Inferior parietal cortex (tissue), 1 donor: ENCODE results near the gene TM9SF4.

Experiments used
- DNase-seq: peaks from one replicate; pipeline ENCODE4 v3.0.0-alpha.2; 2016; ENCODE audit errors: extremely low spot score

The TM9SF4 gene

GRCh38 chr20:32109392-32110172 lies at the start of gene TM9SF4:
TM9SF4 (plus strand) TSS chr20:32109714; CDS start chr20:32109741, 27 bp downstream.
- peak; percentile 97 for DNase-seq

DNA sequence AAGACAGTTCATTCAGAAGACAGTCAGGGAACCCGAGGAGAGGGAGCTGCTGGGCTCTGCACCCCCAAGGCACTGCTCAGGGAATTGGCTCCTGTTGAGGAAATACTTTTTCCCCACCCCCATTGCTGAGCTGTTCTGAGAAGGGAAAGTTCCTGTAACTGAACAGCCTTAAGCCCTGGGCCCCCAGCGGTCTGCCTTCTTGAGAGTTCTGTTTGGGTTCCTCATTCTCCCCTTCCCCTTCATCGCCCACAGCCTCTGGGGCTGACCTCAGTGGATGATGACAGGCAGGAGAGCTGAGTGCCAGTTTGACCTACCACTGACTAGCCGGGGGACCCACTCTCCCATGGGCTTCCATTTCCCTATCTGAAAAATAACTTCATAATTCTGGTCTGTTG lies 46.7 kb upstream of the TM9SF4 start:
- peak; percentile 8 for DNase-seq

DNA sequence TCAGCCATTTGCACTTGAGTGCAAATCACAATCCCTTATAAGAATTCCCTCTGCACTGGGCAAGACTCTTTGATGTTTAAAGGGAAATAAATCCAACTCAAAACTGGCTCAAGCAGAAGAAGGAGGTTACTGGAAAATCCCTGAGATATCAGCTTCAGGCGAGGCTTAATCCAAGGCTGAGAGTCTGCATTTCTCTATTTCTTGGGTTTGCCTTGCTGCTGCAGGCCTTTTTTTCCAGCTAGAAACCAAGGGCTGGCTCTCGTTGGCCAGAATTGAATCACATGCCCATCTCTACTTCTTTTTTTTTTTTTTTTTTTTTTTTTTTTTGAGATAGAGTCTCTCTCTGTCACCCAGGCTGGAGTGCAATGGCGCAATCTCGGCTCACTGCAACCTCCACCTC lies 45.8 kb upstream of the TM9SF4 start:
- no peak for DNase-seq

DNA sequence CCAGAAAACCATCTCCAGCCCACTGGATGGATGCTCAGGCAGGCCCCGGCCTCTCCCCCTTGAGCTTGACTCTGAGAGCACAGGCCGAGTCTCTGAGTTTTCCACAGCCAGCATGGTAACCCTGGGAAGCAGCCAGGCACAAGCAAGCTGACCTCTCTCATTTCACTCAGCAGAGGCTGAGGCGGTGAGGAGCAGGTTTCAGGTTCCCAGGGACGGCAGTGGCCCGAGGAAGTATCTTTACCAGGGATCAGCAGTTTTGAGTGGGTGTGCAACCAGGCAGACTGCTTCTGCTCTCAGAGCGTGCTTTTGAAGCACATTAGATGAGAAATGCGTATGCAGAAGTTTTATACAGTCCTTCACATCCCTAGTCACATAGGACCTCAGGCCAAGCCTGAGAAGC lies 44.8 kb upstream of the TM9SF4 start:
- no peak for DNase-seq

GRCh38 chr20:32067234-32067821 lies 42.2 kb upstream of the TM9SF4 start:
- DNase-seq = no peak

- no peak for DNase-seq
Measured at GRCh38 chr20:32068174-32068573, 41.3 kb upstream of the TM9SF4 start.

- no peak for DNase-seq
Measured at GRCh38 chr20:32069711-32070110, 39.8 kb upstream of the TM9SF4 start.

DNA sequence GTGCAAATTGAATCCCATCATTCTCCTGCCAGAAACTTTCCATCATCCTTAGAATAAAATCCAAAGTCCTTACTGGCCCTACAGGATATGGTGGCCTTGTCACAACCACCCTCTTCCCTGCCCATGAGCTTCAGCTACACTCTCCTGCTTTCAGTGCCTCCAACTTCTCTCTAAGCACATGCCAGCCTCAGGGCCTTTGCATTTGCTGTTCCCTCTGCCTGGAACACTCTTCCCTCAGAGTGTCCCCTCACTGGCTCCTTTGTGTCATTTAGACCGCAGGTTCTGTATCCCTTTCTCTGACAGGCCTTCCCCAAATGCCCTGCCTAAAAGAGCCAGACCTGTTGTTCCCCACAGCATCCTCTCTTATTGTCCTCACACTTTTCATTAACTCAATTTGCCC lies 39.2 kb upstream of the TM9SF4 start:
- DNase-seq = no peak

- no peak for DNase-seq
Measured at GRCh38 chr20:32070690-32071213, 38.8 kb upstream of the TM9SF4 start.

DNA sequence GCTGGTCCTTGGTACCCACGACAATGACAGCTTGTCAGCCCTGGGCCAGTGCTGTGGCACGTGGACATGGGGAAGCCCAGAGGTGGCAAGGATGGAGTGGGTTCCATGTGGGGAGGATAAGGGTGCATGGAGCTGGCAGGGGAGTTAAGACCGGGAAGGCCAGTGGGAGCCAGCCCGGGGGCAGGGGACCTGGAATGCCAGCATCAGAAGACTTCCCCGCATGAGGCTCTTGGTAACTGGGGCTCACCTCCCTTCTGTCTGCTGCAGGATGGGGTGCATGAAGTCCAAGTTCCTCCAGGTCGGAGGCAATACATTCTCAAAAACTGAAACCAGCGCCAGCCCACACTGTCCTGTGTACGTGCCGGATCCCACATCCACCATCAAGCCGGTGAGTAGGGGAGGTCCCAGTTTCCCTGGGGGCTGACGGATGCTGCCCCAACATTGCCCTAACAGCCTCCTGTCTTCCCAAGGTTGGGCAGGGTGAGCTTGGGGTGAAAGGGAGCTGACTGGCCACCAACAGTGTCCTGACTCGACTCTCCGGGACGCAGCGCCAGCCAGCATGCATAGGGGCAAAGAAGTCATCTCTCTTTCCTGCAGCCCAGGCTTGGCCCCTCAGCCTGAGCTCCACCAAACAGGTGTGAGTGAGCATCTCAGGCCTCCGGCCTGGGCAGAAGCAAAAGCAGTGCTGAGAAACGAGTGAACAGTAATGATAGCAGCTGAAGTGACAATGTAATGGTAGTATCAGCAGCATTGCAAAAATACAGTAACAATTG lies 37.9 kb upstream of the TM9SF4 start:
- no peak for DNase-seq

DNA sequence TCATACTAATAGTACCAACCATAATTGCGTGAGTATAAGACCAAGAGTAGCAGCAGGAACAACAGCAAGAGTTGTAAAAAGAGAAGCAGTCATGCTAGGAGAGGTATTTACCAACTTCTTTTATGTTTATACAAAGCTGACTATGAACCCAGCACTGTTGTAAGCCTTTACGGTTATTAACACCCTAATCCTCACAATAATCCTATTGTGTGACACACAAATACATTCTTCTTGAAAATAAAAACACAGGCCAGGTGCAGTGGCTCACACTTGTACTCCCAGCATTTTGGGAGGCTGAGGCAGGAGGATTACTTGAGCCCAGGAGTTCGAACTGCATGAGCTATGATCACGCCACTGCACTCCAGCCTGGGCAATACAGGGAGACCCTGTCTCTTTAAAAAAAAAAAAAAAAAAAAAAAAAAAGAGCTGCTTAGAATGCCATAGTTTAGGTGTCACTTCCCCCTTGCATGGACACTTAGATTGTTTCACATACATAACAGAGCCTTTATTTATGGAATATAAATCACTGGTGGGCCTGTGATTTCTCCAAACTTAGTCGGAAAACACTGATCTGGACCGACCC lies 37.3 kb upstream of the TM9SF4 start:
- no peak for DNase-seq

DNA sequence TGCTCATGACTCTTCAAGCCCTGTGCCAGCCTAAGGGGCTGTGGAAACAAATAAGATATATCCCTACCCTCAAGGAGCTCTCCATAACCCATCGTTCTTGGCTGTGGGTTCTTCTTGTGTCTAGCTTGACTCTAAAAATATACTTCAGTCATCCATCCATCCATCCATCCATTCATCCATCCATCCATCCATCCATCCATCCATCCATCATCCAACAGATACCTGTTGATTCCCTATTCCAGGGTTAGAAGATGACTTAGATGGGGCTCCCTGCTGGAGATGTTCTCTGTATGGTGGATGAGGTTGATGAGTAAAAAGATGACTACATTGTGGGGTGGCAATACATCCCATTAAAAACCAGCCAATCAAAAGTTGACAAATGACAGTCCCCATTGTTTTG lies 34.0 kb upstream of the TM9SF4 start:
- DNase-seq = no peak

DNA sequence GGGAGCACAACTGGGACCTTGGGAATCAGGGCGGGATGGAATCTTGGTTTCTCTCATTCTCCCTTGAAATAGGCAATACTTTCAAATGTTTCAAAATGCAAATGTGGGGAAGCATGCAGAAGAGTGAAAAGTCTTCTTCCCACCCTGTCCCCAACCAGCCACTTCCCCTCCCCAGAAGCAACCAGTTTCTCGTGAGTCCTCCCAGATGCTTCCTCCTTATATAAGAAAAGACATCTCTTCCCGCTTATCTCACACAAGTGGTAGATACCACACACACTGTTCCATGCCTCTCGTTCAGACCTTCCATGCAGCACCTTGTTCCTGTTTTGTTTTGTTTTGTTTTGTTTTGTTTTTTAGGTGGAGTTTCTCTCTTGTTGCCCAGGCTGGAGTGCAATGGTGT lies 32.3 kb upstream of the TM9SF4 start:
- no peak for DNase-seq

DNA sequence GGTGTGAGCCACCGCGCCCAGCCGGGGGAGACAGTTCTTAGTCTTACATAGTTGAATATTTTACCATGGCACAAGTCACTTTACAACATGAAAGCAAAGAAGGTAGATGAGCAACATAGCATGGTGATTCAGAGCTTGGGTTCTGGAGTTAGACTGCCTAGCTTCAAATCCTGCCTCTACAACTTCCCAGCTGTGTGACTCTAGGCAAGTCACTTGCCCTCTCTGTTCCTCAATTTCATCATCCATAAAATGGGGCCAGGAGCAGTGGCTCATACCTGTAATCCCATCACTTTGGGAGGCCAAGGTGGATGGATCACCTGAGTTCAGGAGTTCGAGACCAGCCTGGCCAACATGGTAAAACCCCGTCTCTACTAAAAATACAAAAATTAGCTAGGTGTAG lies 31.2 kb upstream of the TM9SF4 start:
- DNase-seq = no peak

- no peak for DNase-seq
Measured at GRCh38 chr20:32078791-32079190, 30.7 kb upstream of the TM9SF4 start.

- DNase-seq = no peak
Measured at GRCh38 chr20:32079655-32080109, 29.8 kb upstream of the TM9SF4 start.

GRCh38 chr20:32080783-32081182 lies 28.7 kb upstream of the TM9SF4 start:
- no peak for DNase-seq

DNA sequence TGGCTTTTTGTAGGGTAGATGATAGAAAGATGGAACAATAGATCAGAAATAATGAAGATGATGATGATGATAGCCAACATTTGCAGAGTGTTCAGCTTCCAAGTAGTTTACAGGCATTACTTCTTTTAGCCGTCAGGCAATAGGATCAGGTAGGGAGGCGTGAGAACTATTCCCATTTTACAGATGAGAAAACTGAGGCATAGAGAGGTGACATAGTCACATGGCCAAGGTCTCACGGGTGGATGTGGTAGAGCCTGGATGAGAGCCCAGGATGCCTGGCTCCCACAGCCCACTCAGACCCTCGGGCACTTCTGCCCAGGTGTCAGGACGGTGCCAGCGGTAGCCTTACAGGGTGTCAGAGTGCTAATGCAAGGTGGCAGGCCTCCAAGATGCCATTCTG lies 26.0 kb upstream of the TM9SF4 start:
- no peak for DNase-seq

- DNase-seq = no peak
Measured at GRCh38 chr20:32087070-32087469, 22.4 kb upstream of the TM9SF4 start.

GRCh38 chr20:32088759-32089158 lies 20.8 kb upstream of the TM9SF4 start:
- DNase-seq = no peak

- DNase-seq = no peak
Measured at GRCh38 chr20:32089637-32090362, 19.7 kb upstream of the TM9SF4 start.
